Measurements from ENCODE around the gene TXNDC17. TPM values are rescaled to one million over a fixed set of nuclear protein-coding genes. Genes with fewer than 3 reads are reported as not detected.
"Not testable (repeated sequence)": the region's sequence is repeated elsewhere in the genome, so short reads cannot be mapped to it uniquely, and the experiment has no call there.

Gene TXNDC17
- polyA plus RNA-seq, 2 donors: 578 to 612 TPM

DNA sequence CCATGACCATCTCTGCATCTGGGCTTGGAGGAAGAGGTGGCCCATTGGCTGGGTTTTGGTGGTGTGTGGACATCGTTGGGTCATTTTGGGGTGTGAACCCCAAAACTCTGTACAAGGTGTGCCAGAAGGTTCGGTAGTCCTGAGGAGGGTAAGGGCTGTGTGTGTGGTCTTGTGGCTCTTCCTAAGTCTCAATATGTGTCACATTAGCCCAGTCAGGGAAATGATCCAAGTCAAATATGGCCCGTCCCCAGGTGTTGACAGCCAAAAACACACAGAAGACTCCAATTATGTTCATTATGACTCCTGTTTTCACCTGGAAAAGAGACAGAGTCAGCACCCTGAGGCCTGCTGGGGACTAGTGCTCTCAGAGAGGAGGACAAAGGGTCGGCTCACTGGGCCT, 45.2 kb downstream of the TXNDC17 start:
- Histone ChIP-seq H3K27ac (ENCODE audit: low read depth in 2 of 2, low read length in 1 of 2) (no peak overlapping the region), H3K27me3 (ENCODE audit: control insufficient read depth in 1 of 2, insufficient read depth in 2 of 2, low read length in 2 of 2) (no peaks in the 10 kb centered on the region), H3K36me3 (ENCODE audit: control insufficient read depth in 2 of 2, insufficient read depth in 2 of 2, low read length in 1 of 2) (no peaks in the 10 kb centered on the region), H3K4me3 (ENCODE audit: low read depth in 1 of 2, low read length in 2 of 2) (no peak overlapping the region), H3K4me1 (ENCODE audit: control insufficient read depth in 2 of 2, insufficient read depth in 2 of 2, low read length in 1 of 2) (no peaks in the 10 kb centered on the region), H3K9me3 (ENCODE audit: control insufficient read depth in 2 of 2, insufficient read depth in 1 of 2, low read depth in 1 of 2, low read length in 1 of 2) (no peaks in the 10 kb centered on the region)
- 65 to 75% methylated on average over 4 of the region's 4 CpGs for WGBS, 2 donors

DNA sequence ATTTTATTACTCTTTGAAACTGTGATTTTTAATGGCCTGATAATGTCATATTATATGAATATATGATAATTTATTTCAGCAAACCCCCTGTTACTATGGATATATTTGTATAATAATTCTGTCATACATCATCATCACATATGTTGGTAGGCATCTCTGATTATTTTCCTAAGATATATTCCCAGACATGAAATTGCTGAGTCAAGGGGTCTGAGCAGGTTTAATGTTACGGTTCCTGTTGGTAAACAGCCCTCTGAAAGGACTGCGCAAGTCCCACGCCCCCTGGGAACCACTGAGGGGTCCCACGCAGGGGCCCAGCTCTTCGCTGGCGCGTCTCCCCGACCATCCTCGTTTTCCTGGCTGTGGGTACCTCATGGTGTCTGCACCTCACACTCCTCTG, 48.1 kb downstream of the TXNDC17 start:
- H3K27me3 ChIP-seq (ENCODE audit: control insufficient read depth in 1 of 2, insufficient read depth in 2 of 2, low read length in 2 of 2): no peaks in the 10 kb centered on the region
- WGBS, 2 donors: 79 to 88% methylated on average over 9 of the region's 9 CpGs

DNA sequence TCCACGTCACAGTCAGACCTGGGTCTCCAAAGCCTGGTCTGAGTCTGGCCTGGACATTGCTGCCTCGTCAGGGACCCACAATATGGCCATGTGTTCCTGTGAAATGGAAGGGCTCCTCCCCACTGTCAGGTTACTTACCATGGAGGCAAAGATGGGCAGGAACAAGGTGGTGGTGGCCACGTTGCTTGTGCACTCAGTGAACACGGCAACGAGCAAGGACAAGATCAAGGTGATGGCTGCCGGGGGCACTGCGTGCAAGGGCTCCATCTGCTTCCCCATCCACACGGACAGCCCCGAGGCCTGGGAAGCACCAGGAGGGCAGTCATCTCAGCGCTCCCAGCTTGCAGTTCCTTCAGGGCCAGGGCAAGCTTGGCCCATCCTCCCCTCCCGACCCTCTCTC, 49.8 kb downstream of the TXNDC17 start:
- Histone ChIP-seq H3K4me1 (ENCODE audit: control insufficient read depth in 2 of 2, insufficient read depth in 2 of 2, low read length in 1 of 2) (no peaks in the 10 kb centered on the region), H3K4me3 (ENCODE audit: low read depth in 1 of 2, low read length in 2 of 2) (no peak overlapping the region), H3K9me3 (ENCODE audit: control insufficient read depth in 2 of 2, insufficient read depth in 1 of 2, low read depth in 1 of 2, low read length in 1 of 2) (no peaks in the 10 kb centered on the region), H3K36me3 (ENCODE audit: control insufficient read depth in 2 of 2, insufficient read depth in 2 of 2, low read length in 1 of 2) (no peaks in the 10 kb centered on the region), H3K27ac (ENCODE audit: low read depth in 2 of 2, low read length in 1 of 2) (no peak overlapping the region), H3K27me3 (ENCODE audit: control insufficient read depth in 1 of 2, insufficient read depth in 2 of 2, low read length in 2 of 2) (no peaks in the 10 kb centered on the region)
- WGBS, 2 donors: 84 to 87% methylated on average over 11 of the region's 11 CpGs

More for the DNA sequence above, 48.1 kb downstream of the TXNDC17 start:
- Histone ChIP-seq H3K9me3 (ENCODE audit: control insufficient read depth in 2 of 2, insufficient read depth in 1 of 2, low read depth in 1 of 2, low read length in 1 of 2) (no peaks in the 10 kb centered on the region), H3K4me1 (ENCODE audit: control insufficient read depth in 2 of 2, insufficient read depth in 2 of 2, low read length in 1 of 2) (no peaks in the 10 kb centered on the region), H3K36me3 (ENCODE audit: control insufficient read depth in 2 of 2, insufficient read depth in 2 of 2, low read length in 1 of 2) (no peaks in the 10 kb centered on the region), H3K4me3 (ENCODE audit: low read depth in 1 of 2, low read length in 2 of 2) (no peak overlapping the region), H3K27ac (ENCODE audit: low read depth in 2 of 2, low read length in 1 of 2) (no peak overlapping the region)

DNA sequence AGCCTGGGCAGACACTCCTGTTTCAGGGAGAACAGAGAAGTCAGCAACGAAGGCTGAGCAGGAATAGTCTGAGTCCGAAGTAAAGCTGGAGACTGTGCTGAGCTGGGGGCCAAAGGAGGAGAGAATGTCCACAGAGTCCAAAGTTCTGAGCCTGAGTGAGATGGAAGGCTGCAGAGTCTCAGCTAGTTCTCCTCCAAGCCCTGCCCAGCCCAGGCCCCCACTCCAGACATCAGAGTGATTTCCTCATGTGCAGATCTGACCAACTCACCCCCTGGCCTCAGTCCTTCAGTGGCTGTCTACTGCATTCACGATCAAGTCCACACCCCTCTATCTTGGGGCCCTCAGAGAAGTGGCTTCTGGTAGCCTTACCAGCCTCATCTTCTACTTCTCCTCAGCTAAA, 50.7 kb downstream of the TXNDC17 start:
- Histone ChIP-seq H3K27me3 (ENCODE audit: control insufficient read depth in 1 of 2, insufficient read depth in 2 of 2, low read length in 2 of 2) (no peaks in the 10 kb centered on the region), H3K4me3 (ENCODE audit: low read depth in 1 of 2, low read length in 2 of 2) (no peak overlapping the region), H3K36me3 (ENCODE audit: control insufficient read depth in 2 of 2, insufficient read depth in 2 of 2, low read length in 1 of 2) (no peaks in the 10 kb centered on the region), H3K9me3 (ENCODE audit: control insufficient read depth in 2 of 2, insufficient read depth in 1 of 2, low read depth in 1 of 2, low read length in 1 of 2) (no peaks in the 10 kb centered on the region), H3K27ac (ENCODE audit: low read depth in 2 of 2, low read length in 1 of 2) (no peak overlapping the region), H3K4me1 (ENCODE audit: control insufficient read depth in 2 of 2, insufficient read depth in 2 of 2, low read length in 1 of 2) (no peaks in the 10 kb centered on the region)
- WGBS, 2 donors: 71 to 90% methylated on average over 3 of the region's 3 CpGs

DNA sequence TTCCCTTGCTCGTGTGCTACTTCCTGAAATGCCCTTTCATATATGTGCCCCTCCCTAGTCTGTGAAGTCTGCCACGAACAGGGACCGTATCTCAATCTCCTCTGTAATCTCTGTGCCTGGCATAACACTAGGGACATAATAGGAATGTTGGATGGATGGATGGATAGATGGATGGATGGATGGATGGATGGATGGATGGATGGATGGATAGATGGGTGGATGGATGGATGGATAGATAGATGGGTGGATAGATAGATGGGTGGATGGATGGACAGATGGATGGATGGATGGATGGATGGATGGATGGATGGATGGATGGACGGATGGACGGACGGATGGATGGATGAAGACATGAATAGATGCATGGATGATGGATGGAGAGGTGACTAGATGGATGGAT, 51.1 kb downstream of the TXNDC17 start:
- not testable (repeated sequence) for H3K4me1 ChIP-seq (ENCODE audit: control insufficient read depth in 2 of 2, insufficient read depth in 2 of 2, low read length in 1 of 2); H3K4me3 ChIP-seq (ENCODE audit: low read depth in 1 of 2, low read length in 2 of 2); H3K9me3 ChIP-seq (ENCODE audit: control insufficient read depth in 2 of 2, insufficient read depth in 1 of 2, low read depth in 1 of 2, low read length in 1 of 2); H3K27ac ChIP-seq (ENCODE audit: low read depth in 2 of 2, low read length in 1 of 2); H3K36me3 ChIP-seq (ENCODE audit: control insufficient read depth in 2 of 2, insufficient read depth in 2 of 2, low read length in 1 of 2); H3K27me3 ChIP-seq (ENCODE audit: control insufficient read depth in 1 of 2, insufficient read depth in 2 of 2, low read length in 2 of 2)
- WGBS, 2 donors: 61 to 75% methylated on average over 6 of the region's 6 CpGs

Other genes starting within 250 kb of the TXNDC17 start
- gene AIPL1, start 205.9 kb upstream of the TXNDC17 start, polyA plus RNA-seq: not detected
- 1 to 10 TPM; 1.7 to 4.0 TPM for gene PIMREG, start 196.6 kb upstream of the TXNDC17 start, polyA plus RNA-seq
- gene PITPNM3, start 84.5 kb upstream of the TXNDC17 start, polyA plus RNA-seq: 10 to 100 TPM in 1 of 2 donors, 1 to 10 TPM in 1; 9.5 to 14.4 TPM
- gene KIAA0753, start 349 bp upstream of the TXNDC17 start, polyA plus RNA-seq: 1 to 10 TPM; 5.8 to 6.7 TPM
- 10 to 100 TPM; 18.1 to 34.6 TPM for gene MED31, start 10.5 kb downstream of the TXNDC17 start, polyA plus RNA-seq
- 1 to 10 TPM; 2.1 to 2.9 TPM for gene C17orf100, start 10.7 kb downstream of the TXNDC17 start, polyA plus RNA-seq
- gene SLC13A5, start 72.3 kb downstream of the TXNDC17 start, polyA plus RNA-seq: 1 to 10 TPM in 1 of 2 donors, under 1 TPM in 1; 0.49 to 2.1 TPM
- 10 to 100 TPM in 1 of 2 donors, 1 to 10 TPM in 1; 9.4 to 26.8 TPM for gene XAF1, start 115.0 kb downstream of the TXNDC17 start, polyA plus RNA-seq
- gene FBXO39, start 135.2 kb downstream of the TXNDC17 start, polyA plus RNA-seq: under 1 TPM; 0.28 to 0.61 TPM
- not detected for gene TEKT1, start 190.7 kb downstream of the TXNDC17 start, polyA plus RNA-seq